Esophagus squamous epithelium (tissue), 5 donors: ENCODE measurements around the gene PREX1. TPM values are rescaled to one million over a fixed set of nuclear protein-coding genes. Genes with fewer than 3 reads are reported as not detected.
A peak's percentile ranks its signal among the peaks of the same experiment; 100 is the strongest.

ENCODE experiments used
- DNase-seq: peaks from one replicate; lab custom pipeline; 2025; lab: John Stamatoyannopoulos, UW
- H3K27ac ChIP-seq, 4 donors: fragments of 200-600 bp; sonication (generic); one replicate each; pipeline ENCODE4 v1.5.1; 2016 to 2019; ENCODE audit warnings: mild to moderate bottlenecking in 1 of 4
- H3K27me3 ChIP-seq, 4 donors: fragments of 200-600 bp; sonication (generic); 1 replicate in 3 of 4; 2 replicates in 1 of 4; pipeline versions ENCODE4 v1.5.1 to v1.6.0; 2017 to 2021; ENCODE audit warnings: antibody characterized with exemption in 1 of 4
- H3K36me3 ChIP-seq, 3 donors: fragments of 200-600 bp; sonication (generic); one replicate each; pipeline ENCODE4 v1.5.1; 2016 to 2019
- H3K4me1 ChIP-seq, 3 donors: fragments of 200-600 bp; sonication (generic); one replicate each; pipeline ENCODE4 v1.5.1; 2017 to 2019
- H3K4me3 ChIP-seq, 4 donors: fragments of 200-600 bp; sonication (generic); 1 replicate in 3 of 4; 2 replicates in 1 of 4; pipeline ENCODE4 v1.5.1; 2016 to 2019; ENCODE audit warnings: mild to moderate bottlenecking in 2 of 4, moderate library complexity in 1 of 4
- H3K9me3 ChIP-seq, 3 donors: fragments of 200-600 bp; sonication (generic); one replicate each; pipeline ENCODE4 v1.5.1; 2016 to 2019
- POLR2A ChIP-seq, 4 donors: fragments of 450-650 bp; IDR thresholded peaks; one replicate each; pipeline ENCODE4 v1.6.1; 2017; ENCODE audit warnings: antibody characterized with exemption in 4 of 4, mild to moderate bottlenecking in 4 of 4, moderate library complexity in 3 of 4
- WGBS, 2 donors: methylation state at CpG; one replicate each; pipeline ENCODE4 v1.1.5; 2018; 5-methylcytosine and 5-hydroxymethylcytosine counted together
- intact Hi-C: fragments of 100-400 bp; cut with DNase I; formaldehyde crosslinking; loops from one replicate; pipeline ENCODE4 v1.15.0; 2022
- total RNA-seq, 4 donors: library from RNA; depleted of rRNA; stranded (reverse); fragments of >200 nt; gene quantifications; one replicate each; pipeline ENCODE4 v1.1.0, GENCODE V29; 2016
- TF ChIP-seq, protein P1 (sequence below), 6 experiments: fragments of 450-650 bp in 4 of 6; fragments of 200-600 bp in 2 of 6; sonication (generic) in 2 of 6; IDR thresholded peaks; one replicate each; pipeline ENCODE4 v1.5.1; 2016 to 2019; ENCODE audit warnings: antibody characterized with exemption in 6 of 6, mild to moderate bottlenecking in 4 of 6, moderate library complexity in 4 of 6
- donor health status: DM: yes; HTN: yes; CAD: no.

The PREX1 gene
- total RNA-seq, 4 donors from 2014 or later: 4.9 to 25.9 (median 8.9) TPM

- intact Hi-C loops: no loop called here
- Histone ChIP-seq H3K9me3 (no peaks in the 10 kb centered on the region), H3K27me3 (peaks cover 0 to 12% (median 0%) of the 10 kb centered on the region in 4 donors), H3K4me1 (peaks cover 9 to 51% (median 11%) of the 10 kb centered on the region in 3 donors), H3K36me3 (peaks cover 0 to 17% (median 0%) of the 10 kb centered on the region in 3 donors), H3K4me3 (no peak overlapping the region), H3K27ac (no peak overlapping the region)
- no peak for DNase-seq
- TF ChIP-seq POLR2A (IDR thresholded peaks at IDR 0.05): no peak
- TF ChIP-seq, protein P1, sequence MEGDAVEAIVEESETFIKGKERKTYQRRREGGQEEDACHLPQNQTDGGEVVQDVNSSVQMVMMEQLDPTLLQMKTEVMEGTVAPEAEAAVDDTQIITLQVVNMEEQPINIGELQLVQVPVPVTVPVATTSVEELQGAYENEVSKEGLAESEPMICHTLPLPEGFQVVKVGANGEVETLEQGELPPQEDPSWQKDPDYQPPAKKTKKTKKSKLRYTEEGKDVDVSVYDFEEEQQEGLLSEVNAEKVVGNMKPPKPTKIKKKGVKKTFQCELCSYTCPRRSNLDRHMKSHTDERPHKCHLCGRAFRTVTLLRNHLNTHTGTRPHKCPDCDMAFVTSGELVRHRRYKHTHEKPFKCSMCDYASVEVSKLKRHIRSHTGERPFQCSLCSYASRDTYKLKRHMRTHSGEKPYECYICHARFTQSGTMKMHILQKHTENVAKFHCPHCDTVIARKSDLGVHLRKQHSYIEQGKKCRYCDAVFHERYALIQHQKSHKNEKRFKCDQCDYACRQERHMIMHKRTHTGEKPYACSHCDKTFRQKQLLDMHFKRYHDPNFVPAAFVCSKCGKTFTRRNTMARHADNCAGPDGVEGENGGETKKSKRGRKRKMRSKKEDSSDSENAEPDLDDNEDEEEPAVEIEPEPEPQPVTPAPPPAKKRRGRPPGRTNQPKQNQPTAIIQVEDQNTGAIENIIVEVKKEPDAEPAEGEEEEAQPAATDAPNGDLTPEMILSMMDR (IDR thresholded peaks at IDR 0.05): no peak
- 80 to 94% methylated on average over 4 of the region's 8 CpGs for WGBS, 2 donors
Observed at GRCh38 chr20:48688579-48688978, 139.2 kb downstream of the PREX1 start.

GRCh38 chr20:48687117-48687800 is 140.5 kb downstream of the PREX1 start:
- DNase-seq: no peak
- no peak overlapping the region for H3K4me3 ChIP-seq
- TF ChIP-seq, protein P1 (IDR thresholded peaks at IDR 0.05): no peak
- no peak for TF ChIP-seq POLR2A (IDR thresholded peaks at IDR 0.05)
- peaks cover 0 to 12% (median 0%) of the 10 kb centered on the region in 4 donors for H3K27me3 ChIP-seq
- no peaks in the 10 kb centered on the region for H3K9me3 ChIP-seq
- no peak overlapping the region for H3K27ac ChIP-seq
- 88 to 89% methylated on average over 8 to 10 of the region's 10 CpGs for WGBS, 2 donors
- intact Hi-C loops: no loop called here
- H3K4me1 ChIP-seq: peaks cover 17 to 64% (median 22%) of the 10 kb centered on the region in 3 donors
- peaks cover 0 to 17% (median 0%) of the 10 kb centered on the region in 3 donors for H3K36me3 ChIP-seq

DNA sequence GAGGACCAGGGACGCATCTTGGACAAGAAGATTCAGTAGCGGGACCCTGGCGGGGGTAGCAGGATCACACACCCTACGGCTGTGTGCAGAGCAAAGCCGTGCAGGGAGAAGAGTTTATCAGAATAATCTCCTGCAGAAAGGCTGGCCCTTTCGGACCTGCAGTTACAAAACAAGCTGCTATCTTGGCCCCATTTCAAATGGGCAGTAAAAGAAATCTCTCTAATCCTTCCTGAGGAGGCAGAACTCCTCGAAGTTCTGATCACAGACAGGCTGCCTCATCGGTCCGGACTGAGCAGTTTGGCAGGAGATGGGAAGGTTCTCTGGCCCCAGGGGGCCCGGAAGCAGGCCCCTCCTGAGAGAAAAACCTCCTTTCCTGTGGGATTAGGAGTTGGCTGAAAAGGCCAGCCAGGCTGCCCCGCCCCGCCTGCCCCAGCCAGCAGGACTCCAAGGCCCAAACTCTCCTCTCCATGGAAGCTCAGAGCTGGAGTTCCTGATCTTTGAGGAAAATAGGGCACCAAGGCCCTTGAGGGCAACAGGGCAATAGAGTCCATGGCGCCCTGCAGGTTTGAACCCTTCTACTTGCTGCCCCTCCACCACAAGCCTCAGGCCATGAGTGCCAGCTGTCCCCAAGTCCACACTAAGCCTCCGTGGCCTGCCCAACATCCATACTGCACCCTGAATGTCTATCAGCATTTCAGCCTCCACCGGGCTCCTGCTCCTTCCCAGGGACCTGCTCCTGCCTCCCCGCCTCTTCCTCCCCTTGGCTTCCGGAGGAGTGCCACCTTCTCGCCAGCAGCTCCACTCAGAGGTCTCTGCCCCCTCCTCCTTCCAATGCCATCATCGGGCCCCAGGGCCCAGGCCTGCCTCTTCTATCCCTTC is 141.3 kb downstream of the PREX1 start:
- Histone ChIP-seq H3K27me3 (peaks cover 0 to 16% (median 0%) of the 10 kb centered on the region in 4 donors), H3K36me3 (peaks cover 0 to 17% (median 0%) of the 10 kb centered on the region in 3 donors), H3K4me1 (peaks cover 17 to 71% (median 26%) of the 10 kb centered on the region in 3 donors), H3K4me3 (no peak overlapping the region), H3K9me3 (no peaks in the 10 kb centered on the region), H3K27ac (peak overlapping the region in 2 of 4 donors; percentile 44 to 58)
- intact Hi-C loops: no loop called here
- no peak for DNase-seq
- TF ChIP-seq POLR2A (IDR thresholded peaks at IDR 0.05): no peak
- TF ChIP-seq, protein P1 (IDR thresholded peaks at IDR 0.05): no peak
- WGBS, 2 donors: 58 to 59% methylated on average over 13 of the region's 19 CpGs

DNA sequence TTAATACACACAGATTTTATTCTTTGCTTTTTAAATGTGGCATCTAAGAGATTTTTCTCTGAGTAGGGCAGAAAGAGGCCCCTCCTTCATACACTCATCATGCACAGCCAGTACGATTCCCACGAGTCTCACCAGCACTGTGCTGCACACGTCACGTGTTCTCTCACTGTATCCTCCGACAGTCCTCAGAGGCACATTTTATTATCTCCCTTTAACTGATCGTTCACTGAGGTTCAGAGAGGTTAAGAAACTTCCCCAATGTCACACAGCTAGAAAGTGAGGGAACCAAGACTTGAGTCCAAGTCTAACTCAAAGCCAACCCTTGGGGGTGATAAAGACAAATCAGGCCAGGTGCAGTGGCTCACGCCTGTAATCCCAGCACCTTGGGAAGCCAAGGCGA is 142.5 kb downstream of the PREX1 start:
- TF ChIP-seq, protein P1 (IDR thresholded peaks at IDR 0.05): no peak
- no peak for TF ChIP-seq POLR2A (IDR thresholded peaks at IDR 0.05)
- peaks cover 0 to 14% (median 0%) of the 10 kb centered on the region in 4 donors for H3K27me3 ChIP-seq
- DNase-seq: no peak
- no peak overlapping the region for H3K4me3 ChIP-seq
- no peak overlapping the region for H3K27ac ChIP-seq
- intact Hi-C loops: no loop called here
- WGBS, 2 donors: 79 to 82% methylated on average over 7 to 8 of the region's 8 CpGs
- peaks cover 17 to 63% (median 26%) of the 10 kb centered on the region in 3 donors for H3K4me1 ChIP-seq
- peaks cover 0 to 22% (median 0%) of the 10 kb centered on the region in 3 donors for H3K36me3 ChIP-seq
- H3K9me3 ChIP-seq: no peaks in the 10 kb centered on the region
